Smooth muscle cell (in vitro differentiated cells): ENCODE results near the gene GRAP. TPM values are rescaled to one million over a fixed set of nuclear protein-coding genes. Genes with fewer than 3 reads are reported as not detected.
A peak's percentile ranks its signal among the peaks of the same experiment; 100 is the strongest.

Experiments used
- DNase-seq: peaks from one replicate; lab custom pipeline; 2025; ENCODE audit not compliant: unreplicated experiment; lab: John Stamatoyannopoulos, UW
- H2AFZ ChIP-seq: fragments of 200-600 bp; sonication (generic); 2 replicates; pipeline ENCODE4 v1.6.0; 2016; ENCODE audit warnings: antibody characterized with exemption, low read depth, mild to moderate bottlenecking
- H3F3A ChIP-seq: fragments of 200-600 bp; sonication (generic); 2 replicates; pipeline ENCODE4 v1.6.0; 2017; ENCODE audit warnings: antibody characterized with exemption, low read depth
- H3K27ac ChIP-seq: fragments of 200-600 bp; sonication (generic); 2 replicates; pipeline ENCODE4 v1.5.1; 2016; ENCODE audit warnings: low read depth, mild to moderate bottlenecking
- H3K27me3 ChIP-seq: fragments of 200-600 bp; sonication (generic); 2 replicates; pipeline ENCODE4 v1.6.1; 2016; ENCODE audit warnings: low read depth, mild to moderate bottlenecking
- H3K36me3 ChIP-seq: fragments of 200-600 bp; sonication (generic); 2 replicates; pipeline ENCODE4 v1.5.1; 2016; ENCODE audit warnings: low read depth
- H3K4me1 ChIP-seq: fragments of 200-600 bp; sonication (generic); 2 replicates; pipeline ENCODE4 v1.5.1; 2016; ENCODE audit warnings: low read depth
- H3K4me2 ChIP-seq: fragments of 200-600 bp; sonication (generic); 2 replicates; pipeline ENCODE4 v1.6.0; 2016; ENCODE audit warnings: mild to moderate bottlenecking
- H3K4me3 ChIP-seq: fragments of 200-600 bp; sonication (generic); 2 replicates; pipeline ENCODE4 v1.5.1; 2016; ENCODE audit warnings: mild to moderate bottlenecking
- H3K79me2 ChIP-seq: fragments of 200-600 bp; sonication (generic); 2 replicates; pipeline ENCODE4 v1.6.0; 2016; ENCODE audit warnings: low read depth, mild to moderate bottlenecking
- H3K9ac ChIP-seq: fragments of 200-600 bp; sonication (generic); 2 replicates; pipeline ENCODE4 v1.6.0; 2016; ENCODE audit warnings: low read depth
- H3K9me3 ChIP-seq: fragments of 200-600 bp; sonication (generic); replicated peaks from 2 replicates; pipeline ENCODE4 v1.5.1; 2016; ENCODE audit warnings: low read depth
- H4K20me1 ChIP-seq: fragments of 200-600 bp; sonication (generic); 2 replicates; pipeline ENCODE4 v1.6.0; 2016; ENCODE audit warnings: low read depth
- WGBS: methylation state at CpG from one replicate; pipeline ENCODE4 v1.1.7; 2016; ENCODE audit warnings: low lambda C conversion rate; 5-methylcytosine and 5-hydroxymethylcytosine counted together
- polyA plus RNA-seq: library from polyadenylated mRNA; unstranded; fragments of >200 nt; fragmentation: Nextera tagmentation; extraction: Ambion mirVana; gene quantifications from 2 replicates; pipeline ENCODE4 v1.2.1, GENCODE V29; 2016
- total RNA-seq: library from RNA; depleted of rRNA; stranded (reverse); fragments of >200 nt; gene quantifications from 2 replicates; pipeline ENCODE4 v1.2.3, GENCODE V29; 2014
- TF ChIP-seq, protein P1 (sequence below): fragments of 200-600 bp; sonication (generic); IDR thresholded peaks from 2 replicates; pipeline ENCODE4 v1.5.1; 2017; ENCODE audit warnings: borderline replicate concordance, mild to moderate bottlenecking, antibody characterized with exemption; ENCODE audit not compliant: insufficient read depth, poor library complexity, severe bottlenecking

Gene GRAP
- total and polyA plus RNA-seq, 2 experiments from 2014 or later, result 0.30 TPM; not detected in 1

DNA sequence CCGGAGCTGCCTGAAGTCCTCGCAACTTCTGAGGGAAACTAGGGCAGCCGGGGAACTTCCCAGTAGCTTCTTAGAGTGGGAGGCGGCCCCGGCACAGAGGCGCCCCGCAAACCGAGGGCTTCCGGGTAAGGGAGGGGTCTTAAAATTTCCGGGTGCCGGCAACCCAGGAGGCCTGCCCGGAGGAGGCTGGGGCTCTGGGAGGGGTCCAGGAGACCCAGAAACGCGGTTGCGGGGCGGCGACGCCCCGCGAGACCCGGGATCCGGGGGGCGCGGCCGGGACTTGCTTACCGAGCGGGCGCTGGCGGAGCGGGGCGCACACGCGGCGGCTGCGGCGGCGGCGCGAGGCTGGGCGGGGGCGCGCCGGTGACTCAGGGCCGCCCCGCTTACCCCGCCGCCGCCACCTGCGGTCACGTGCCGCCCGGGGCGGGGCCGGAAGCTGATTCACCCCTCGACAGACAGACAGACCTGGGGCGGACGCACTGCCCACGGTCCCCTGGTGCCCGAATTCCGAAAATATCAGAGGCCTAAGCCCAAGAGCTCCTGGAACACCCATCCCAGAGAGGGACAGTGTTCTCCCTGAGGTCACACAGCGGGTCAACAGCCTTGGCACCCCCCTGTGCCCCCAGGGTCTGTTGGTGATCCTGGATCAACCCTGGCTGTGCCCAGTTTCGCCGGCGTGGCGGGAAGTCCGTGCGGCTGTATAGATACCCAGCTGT, 42.2 kb downstream of the GRAP start, which contains the start of gene FAM83G:
Gene FAM83G, minus strand, starts transcription at position 344 of the 716 bp plus-strand sequence. CDS start 723 bp downstream, outside the sequence.
- H3K4me2 ChIP-seq, result peak within 1 kb of the TSS; percentile 99
- H3K4me3 ChIP-seq, result peak within 1 kb of the TSS; percentile 76
- peaks cover 13% of the 10 kb centered on the region for H3K4me1 ChIP-seq
- TF ChIP-seq, protein P1, sequence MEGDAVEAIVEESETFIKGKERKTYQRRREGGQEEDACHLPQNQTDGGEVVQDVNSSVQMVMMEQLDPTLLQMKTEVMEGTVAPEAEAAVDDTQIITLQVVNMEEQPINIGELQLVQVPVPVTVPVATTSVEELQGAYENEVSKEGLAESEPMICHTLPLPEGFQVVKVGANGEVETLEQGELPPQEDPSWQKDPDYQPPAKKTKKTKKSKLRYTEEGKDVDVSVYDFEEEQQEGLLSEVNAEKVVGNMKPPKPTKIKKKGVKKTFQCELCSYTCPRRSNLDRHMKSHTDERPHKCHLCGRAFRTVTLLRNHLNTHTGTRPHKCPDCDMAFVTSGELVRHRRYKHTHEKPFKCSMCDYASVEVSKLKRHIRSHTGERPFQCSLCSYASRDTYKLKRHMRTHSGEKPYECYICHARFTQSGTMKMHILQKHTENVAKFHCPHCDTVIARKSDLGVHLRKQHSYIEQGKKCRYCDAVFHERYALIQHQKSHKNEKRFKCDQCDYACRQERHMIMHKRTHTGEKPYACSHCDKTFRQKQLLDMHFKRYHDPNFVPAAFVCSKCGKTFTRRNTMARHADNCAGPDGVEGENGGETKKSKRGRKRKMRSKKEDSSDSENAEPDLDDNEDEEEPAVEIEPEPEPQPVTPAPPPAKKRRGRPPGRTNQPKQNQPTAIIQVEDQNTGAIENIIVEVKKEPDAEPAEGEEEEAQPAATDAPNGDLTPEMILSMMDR, result no peak
- no peaks in the 10 kb centered on the region for H3K9me3 ChIP-seq
- peak within 1 kb of the TSS; percentile 85 for H3K27ac ChIP-seq
- H4K20me1 ChIP-seq, result peaks cover 41% of the 10 kb centered on the region
- peaks cover 6% of the 10 kb centered on the region for H3K79me2 ChIP-seq
- H3F3A ChIP-seq, result peaks cover 4% of the 10 kb centered on the region
- peak within 1 kb of the TSS; percentile 90 for H3K9ac ChIP-seq
- no peaks in the 10 kb centered on the region for H3K36me3 ChIP-seq
- 9% methylated on average over 36 of the region's 67 CpGs for WGBS
- DNase-seq, result peak; percentile 32
- H3K27me3 ChIP-seq, result no peaks in the 10 kb centered on the region
- peak within 1 kb of the TSS; percentile 91 for H2AFZ ChIP-seq

DNA sequence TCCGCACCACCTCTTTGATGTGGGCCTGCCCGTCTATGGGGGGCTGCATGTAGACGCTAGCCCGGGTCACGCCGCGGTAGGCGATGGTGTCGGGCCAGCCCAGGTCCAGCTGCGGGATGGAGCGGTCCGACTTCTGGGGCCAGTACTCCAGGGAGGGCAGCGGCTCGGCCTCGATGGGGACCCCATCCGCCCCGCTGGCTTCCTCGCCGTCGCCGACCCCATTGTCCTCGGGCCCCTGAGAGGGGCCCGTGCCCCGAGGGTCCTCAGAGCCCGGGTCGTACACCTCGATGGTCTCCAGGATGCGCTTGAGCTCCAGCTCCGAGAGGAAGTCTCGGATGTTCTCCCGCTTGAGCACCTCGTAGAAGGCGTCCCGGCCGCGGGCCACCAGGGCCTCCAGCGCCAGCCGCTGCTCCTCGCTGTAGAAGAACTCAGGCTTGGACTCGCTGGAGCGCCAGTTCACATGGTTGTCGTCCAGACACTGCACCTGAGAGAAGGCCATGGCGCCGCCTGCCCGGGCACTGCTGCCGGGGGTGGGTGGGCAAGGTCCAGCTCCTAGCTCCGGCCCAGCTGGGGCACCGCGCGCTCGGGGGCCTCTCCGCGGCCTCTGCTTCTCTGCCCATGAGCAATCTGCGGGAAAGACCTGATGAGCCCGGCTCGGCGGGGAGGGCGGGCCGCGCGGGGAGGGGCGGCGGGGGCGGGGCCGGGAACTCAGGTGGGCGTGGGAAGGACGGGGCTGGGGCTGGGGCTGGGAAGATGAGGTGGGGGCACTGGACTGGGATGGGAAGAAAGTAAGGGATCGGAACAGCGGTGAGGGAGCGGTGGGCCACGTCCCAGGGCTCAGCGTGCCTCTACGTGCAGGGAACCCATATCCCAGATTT, 43.0 kb downstream of the GRAP start:
- no peaks in the 10 kb centered on the region for H3K9me3 ChIP-seq
- peaks cover 4% of the 10 kb centered on the region for H3F3A ChIP-seq
- H2AFZ ChIP-seq, result peak overlapping the region; percentile 91
- H3K27ac ChIP-seq, result peak overlapping the region; percentile 85
- no peaks in the 10 kb centered on the region for H3K36me3 ChIP-seq
- H3K4me2 ChIP-seq, result peak overlapping the region; percentile 99
- H3K4me1 ChIP-seq, result peaks cover 13% of the 10 kb centered on the region
- TF ChIP-seq, protein P1, result no peak
- DNase-seq, result peak; percentile 35
- H3K9ac ChIP-seq, result peak overlapping the region; percentile 90
- 18% methylated on average over 51 of the region's 73 CpGs for WGBS
- no peaks in the 10 kb centered on the region for H3K27me3 ChIP-seq
- peaks cover 9% of the 10 kb centered on the region for H3K79me2 ChIP-seq
- H4K20me1 ChIP-seq, result peaks cover 48% of the 10 kb centered on the region
- H3K4me3 ChIP-seq, result peak overlapping the region; percentile 76

DNA sequence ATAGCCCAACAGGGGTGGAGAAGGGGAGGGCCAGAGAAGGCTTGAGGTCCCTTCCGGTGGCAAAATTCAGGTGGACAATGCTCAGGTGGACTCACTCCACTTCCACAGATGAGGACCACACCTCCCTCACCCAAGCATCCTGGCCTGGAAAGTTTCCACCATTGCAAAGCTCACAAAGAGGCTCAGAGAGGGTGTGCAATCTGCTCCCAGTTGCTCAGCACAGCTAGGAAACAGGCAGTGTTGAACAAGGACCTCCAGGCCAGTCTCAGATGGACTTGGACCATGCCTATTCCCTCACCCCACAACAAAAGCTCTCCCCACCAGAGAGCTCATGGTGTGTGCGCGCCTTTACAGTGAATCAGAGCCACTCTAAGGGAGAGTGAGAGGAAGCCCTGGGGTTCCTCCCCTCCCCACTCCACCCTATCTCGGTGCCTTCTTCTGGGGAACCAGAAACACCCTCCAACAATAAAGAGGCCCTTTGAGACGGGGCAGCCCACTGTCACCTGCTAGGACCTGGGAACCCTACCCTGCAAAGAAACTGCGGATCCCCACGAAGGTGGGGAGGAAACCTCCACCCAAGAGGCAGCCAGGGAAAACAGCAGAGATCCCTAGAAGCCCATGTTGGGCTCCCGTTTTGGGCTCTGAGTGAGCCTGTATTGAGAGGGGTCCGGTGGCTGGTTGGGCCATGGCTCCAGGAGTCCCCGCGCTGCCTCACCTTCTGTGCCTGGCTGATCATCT, 43.8 kb downstream of the GRAP start:
- H3K27ac ChIP-seq, result peak overlapping the region; percentile 85
- peaks cover 13% of the 10 kb centered on the region for H3K4me1 ChIP-seq
- H3F3A ChIP-seq, result peaks cover 4% of the 10 kb centered on the region
- TF ChIP-seq, protein P1, result no peak
- peak overlapping the region; percentile 99 for H3K4me2 ChIP-seq
- peaks cover 9% of the 10 kb centered on the region for H3K79me2 ChIP-seq
- H3K4me3 ChIP-seq, result peak overlapping the region; percentile 76
- 59% methylated on average over 11 of the region's 11 CpGs for WGBS
- peaks cover 57% of the 10 kb centered on the region for H4K20me1 ChIP-seq
- H3K27me3 ChIP-seq, result no peaks in the 10 kb centered on the region
- no peaks in the 10 kb centered on the region for H3K9me3 ChIP-seq
- peak overlapping the region; percentile 45 for H2AFZ ChIP-seq
- no peaks in the 10 kb centered on the region for H3K36me3 ChIP-seq
- no peak for DNase-seq
- peak overlapping the region; percentile 90 for H3K9ac ChIP-seq
